Endothelial cell of umbilical vein (primary cell): ENCODE measurements around the gene KIAA1671.

ENCODE experiments used
- CTCF ChIP-seq, 2 donors: IDR thresholded peaks; 1 replicate in 1 of 2; 2 replicates in 1 of 2; pipeline ENCODE4 v1.5.1; 2011; ENCODE audit warnings: low read length in 2 of 2, mild to moderate bottlenecking in 2 of 2, moderate library complexity in 2 of 2, control low read depth in 1 of 2, inconsistent platforms in 1 of 2, low read depth in 1 of 2; ENCODE audit not compliant: insufficient read depth in 1 of 2; ENCODE audit errors: extremely low read depth in 1 of 2
- POLR2A ChIP-seq: IDR thresholded peaks from 2 replicates; pipeline ENCODE4 v1.6.1; 2012; ENCODE audit warnings: low read depth, mild to moderate bottlenecking, control low read depth, low read length

- no peak for TF ChIP-seq POLR2A
- TF ChIP-seq CTCF (IDR thresholded peaks at IDR 0.05; ENCODE audit: extremely low read depth in 1 of 2, insufficient read depth in 1 of 2, low read depth in 1 of 2, low read length in 2 of 2) = no peak
These were observed 221.8 kb downstream of the KIAA1671 start for GRCh38 chr22:25174156-25174887.
